Stimulated activated CD4-positive, alpha-beta T cell treated with anti-CD3 and anti-CD28 coated beads, Interleukin-2, amount 100 ng/mL, for 48 hours (primary cell): Measurements from ENCODE around the gene ZFAND5.

Source experiments
- DNase-seq, 2 donors: peaks; one replicate each; pipeline ENCODE4 v3.0.0-alpha.2; 2020

ZFAND5 gene

GRCh38 chr9:72315510-72316311 lies 49.3 kb downstream of the ZFAND5 start:
- DNase-seq: no peak

- DNase-seq: no peak
Measured at GRCh38 chr9:72315089-72315509, 49.9 kb downstream of the ZFAND5 start.

- no peak for DNase-seq
Measured at GRCh38 chr9:72313507-72313906, 51.5 kb downstream of the ZFAND5 start.

- no peak for DNase-seq
Measured at GRCh38 chr9:72312386-72312987, 52.5 kb downstream of the ZFAND5 start.

GRCh38 chr9:72309364-72310133 lies 55.5 kb downstream of the ZFAND5 start:
- DNase-seq: no peak

- no peak for DNase-seq
Measured at GRCh38 chr9:72306761-72307160, 58.2 kb downstream of the ZFAND5 start.

- DNase-seq: no peak
Measured at GRCh38 chr9:72305707-72306106, 59.3 kb downstream of the ZFAND5 start.

- DNase-seq: no peak
Measured at GRCh38 chr9:72305102-72305546, 59.9 kb downstream of the ZFAND5 start.

GRCh38 chr9:72304538-72304937 lies 60.5 kb downstream of the ZFAND5 start:
- no peak for DNase-seq
